WERI-Rb-1 (cell line): ENCODE results near the gene TGFB1I1.

Source experiments
- DNase-seq: peaks from one replicate; pipeline ENCODE4 v3.0.0-alpha.2; 2020
- H3K27ac ChIP-seq: fragments of 250-450 bp; sonication (Bioruptor Pico); 2 replicates; pipeline ENCODE4 v1.5.1; 2020; ENCODE audit warnings: mild to moderate bottlenecking, moderate library complexity
- H3K27me3 ChIP-seq: fragments of 250-450 bp; sonication (Bioruptor Pico); 2 replicates; pipeline ENCODE4 v1.5.1; 2021; ENCODE audit warnings: mild to moderate bottlenecking, low read depth, moderate library complexity; ENCODE audit not compliant: insufficient read depth, severe bottlenecking
- H3K36me3 ChIP-seq: fragments of 250-450 bp; sonication (Bioruptor Pico); 2 replicates; pipeline ENCODE4 v1.5.1; 2020; ENCODE audit warnings: mild to moderate bottlenecking, moderate library complexity
- H3K4me3 ChIP-seq: 2 replicates; pipeline ENCODE4 v1.5.1; 2011; ENCODE audit warnings: low read depth, mild to moderate bottlenecking, control low read depth, low read length
- H3K9me3 ChIP-seq: fragments of 250-450 bp; sonication (Bioruptor Pico); 2 replicates; pipeline ENCODE4 v1.5.1; 2021; ENCODE audit warnings: mild to moderate bottlenecking, moderate library complexity; ENCODE audit not compliant: severe bottlenecking
- TF ChIP-seq, protein P1 (sequence below): IDR thresholded peaks from 2 replicates; pipeline ENCODE4 v1.5.1; 2011; ENCODE audit warnings: low read depth, mild to moderate bottlenecking, control low read depth, inconsistent platforms, low read length

Gene TGFB1I1

DNA sequence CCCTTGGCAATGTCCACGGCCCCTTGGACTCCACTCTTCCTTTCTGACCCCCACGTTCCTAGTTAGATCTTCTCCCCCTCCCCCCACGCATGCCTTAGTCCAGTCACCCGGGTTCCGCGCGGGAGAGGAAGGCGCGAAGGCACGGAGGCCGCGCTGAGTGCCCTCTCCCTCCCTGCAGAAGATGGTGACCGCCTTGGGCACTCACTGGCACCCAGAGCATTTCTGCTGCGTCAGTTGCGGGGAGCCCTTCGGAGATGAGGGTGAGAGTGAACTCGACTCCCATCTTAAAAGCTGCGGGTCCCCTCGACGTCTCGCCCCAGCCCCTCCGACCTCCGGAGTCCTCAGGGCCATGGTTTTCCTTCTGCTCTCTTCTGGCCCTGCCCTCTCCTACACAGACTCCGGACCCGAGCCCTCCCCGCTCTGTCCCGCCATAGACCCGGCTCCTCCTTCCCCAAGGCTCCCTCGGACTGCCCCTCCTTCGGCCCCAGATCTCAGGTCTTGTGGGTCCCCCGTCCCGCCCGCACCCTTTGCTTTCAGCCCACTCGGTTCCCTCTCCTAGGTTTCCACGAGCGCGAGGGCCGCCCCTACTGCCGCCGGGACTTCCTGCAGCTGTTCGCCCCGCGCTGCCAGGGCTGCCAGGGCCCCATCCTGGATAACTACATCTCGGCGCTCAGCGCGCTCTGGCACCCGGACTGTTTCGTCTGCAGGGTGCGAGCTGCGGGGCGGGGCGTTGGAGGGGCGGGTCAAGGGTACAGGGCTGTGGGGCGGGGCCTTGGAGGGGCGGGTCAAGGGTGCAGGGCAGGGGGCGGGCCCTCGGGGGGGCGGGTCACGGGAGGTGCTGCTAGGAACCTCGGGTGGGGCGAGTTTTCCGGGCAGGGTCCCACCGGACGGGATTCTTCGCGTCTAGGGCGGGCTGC, 4.6 kb downstream of the TGFB1I1 start:
- Histone ChIP-seq H3K27ac (no peak overlapping the region), H3K27me3 (no peaks in the 10 kb centered on the region), H3K4me3 (no peak overlapping the region), H3K36me3 (peaks cover 3% of the 10 kb centered on the region; the same call in 1 of the 2 replicates), H3K9me3 (no peaks in the 10 kb centered on the region)
- DNase-seq: no peak
- TF ChIP-seq, protein P1, sequence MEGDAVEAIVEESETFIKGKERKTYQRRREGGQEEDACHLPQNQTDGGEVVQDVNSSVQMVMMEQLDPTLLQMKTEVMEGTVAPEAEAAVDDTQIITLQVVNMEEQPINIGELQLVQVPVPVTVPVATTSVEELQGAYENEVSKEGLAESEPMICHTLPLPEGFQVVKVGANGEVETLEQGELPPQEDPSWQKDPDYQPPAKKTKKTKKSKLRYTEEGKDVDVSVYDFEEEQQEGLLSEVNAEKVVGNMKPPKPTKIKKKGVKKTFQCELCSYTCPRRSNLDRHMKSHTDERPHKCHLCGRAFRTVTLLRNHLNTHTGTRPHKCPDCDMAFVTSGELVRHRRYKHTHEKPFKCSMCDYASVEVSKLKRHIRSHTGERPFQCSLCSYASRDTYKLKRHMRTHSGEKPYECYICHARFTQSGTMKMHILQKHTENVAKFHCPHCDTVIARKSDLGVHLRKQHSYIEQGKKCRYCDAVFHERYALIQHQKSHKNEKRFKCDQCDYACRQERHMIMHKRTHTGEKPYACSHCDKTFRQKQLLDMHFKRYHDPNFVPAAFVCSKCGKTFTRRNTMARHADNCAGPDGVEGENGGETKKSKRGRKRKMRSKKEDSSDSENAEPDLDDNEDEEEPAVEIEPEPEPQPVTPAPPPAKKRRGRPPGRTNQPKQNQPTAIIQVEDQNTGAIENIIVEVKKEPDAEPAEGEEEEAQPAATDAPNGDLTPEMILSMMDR: no peak

DNA sequence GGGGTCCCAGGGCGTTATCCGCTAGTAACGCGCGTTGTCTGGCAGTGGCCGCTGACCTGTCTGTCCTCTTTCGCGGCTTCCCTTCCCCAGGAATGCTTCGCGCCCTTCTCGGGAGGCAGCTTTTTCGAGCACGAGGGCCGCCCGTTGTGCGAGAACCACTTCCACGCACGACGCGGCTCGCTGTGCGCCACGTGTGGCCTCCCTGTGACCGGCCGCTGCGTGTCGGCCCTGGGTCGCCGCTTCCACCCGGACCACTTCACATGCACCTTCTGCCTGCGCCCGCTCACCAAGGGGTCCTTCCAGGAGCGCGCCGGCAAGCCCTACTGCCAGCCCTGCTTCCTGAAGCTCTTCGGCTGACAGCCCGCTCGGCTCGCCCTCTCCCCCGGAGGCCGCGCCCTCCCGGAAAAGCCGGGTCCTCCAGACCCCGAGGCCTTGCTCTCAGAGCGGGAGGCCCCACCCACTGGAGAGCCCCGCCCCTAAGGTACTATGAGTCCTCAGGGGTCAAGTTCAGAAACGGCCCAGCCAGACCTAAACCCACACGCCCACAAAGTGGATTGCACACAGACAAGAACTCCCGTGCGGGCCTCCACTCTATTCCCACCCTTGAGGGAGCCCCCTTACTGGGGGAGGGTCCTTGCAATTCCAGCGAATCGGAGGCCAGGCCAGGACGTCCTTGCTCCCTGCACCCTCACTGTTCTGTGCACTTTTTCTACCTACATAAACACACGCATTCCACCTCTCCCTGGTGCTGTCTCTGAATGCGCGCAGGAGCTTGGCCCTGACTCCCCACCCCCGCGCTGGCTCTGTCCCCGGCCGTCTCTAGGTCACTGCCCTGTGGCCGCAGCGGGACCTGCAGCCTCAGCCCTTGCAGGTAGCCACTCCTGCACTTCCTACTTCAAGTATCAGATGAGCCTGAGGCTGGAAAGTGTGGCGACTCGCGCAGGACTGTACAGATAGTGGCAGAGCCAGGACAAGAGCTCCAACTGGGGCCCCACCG, 5.6 kb downstream of the TGFB1I1 start:
- Histone ChIP-seq H3K9me3 (no peaks in the 10 kb centered on the region), H3K36me3 (peaks cover 3% of the 10 kb centered on the region; the same call in 1 of the 2 replicates), H3K4me3 (no peak overlapping the region), H3K27ac (no peak overlapping the region), H3K27me3 (no peaks in the 10 kb centered on the region)
- TF ChIP-seq, protein P1: no peak
- DNase-seq: peak; percentile 30

DNA sequence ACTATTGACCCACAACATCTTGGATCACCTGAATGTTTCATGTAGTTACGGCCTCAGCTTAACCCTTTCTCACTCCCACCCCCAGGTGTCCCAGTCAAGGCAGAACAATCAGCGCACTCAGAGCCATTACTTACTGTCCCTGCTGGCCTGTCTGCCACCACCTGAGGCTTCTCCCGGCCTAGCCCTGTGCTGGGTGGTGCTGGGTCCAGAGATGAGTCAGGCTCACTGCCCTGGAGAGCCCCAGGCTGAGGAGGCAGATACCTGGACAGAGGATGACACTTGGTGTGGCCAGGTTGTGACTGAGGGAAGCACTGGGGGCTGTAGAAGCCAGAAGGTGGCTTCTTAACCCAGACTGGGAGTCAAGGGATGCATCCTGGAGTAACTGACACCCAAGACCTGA, 7.0 kb downstream of the TGFB1I1 start:
- no peaks in the 10 kb centered on the region for H3K27me3 ChIP-seq
- TF ChIP-seq, protein P1: no peak
- no peaks in the 10 kb centered on the region for H3K9me3 ChIP-seq
- DNase-seq: no peak
- H3K36me3 ChIP-seq: peaks cover 3% of the 10 kb centered on the region; the same call in 1 of the 2 replicates
- no peak overlapping the region for H3K4me3 ChIP-seq
- H3K27ac ChIP-seq: no peak overlapping the region

DNA sequence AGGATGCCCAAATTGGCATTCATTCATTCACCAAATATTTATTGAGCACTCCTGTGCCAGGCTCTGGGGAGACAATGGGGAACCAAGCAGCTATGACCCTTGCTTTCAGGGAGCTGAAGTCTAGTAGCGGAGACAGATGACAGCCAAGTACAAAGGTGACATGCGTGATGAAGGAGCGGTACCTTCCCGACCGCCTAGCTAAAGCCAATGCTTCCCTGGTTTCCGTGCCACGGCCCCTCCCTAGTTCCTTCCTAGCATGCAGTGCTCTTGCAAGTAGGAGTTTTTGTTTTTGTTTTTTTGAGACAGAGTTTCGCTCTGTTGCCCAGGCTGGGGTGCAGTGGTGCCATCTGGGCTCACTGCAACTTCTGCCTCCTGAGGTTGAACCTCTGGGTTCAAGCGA, 7.8 kb downstream of the TGFB1I1 start:
- DNase-seq: no peak
- Histone ChIP-seq H3K9me3 (no peaks in the 10 kb centered on the region), H3K27me3 (no peaks in the 10 kb centered on the region), H3K36me3 (no peaks in the 10 kb centered on the region), H3K27ac (no peak overlapping the region), H3K4me3 (no peak overlapping the region)
- TF ChIP-seq, protein P1: no peak

DNA sequence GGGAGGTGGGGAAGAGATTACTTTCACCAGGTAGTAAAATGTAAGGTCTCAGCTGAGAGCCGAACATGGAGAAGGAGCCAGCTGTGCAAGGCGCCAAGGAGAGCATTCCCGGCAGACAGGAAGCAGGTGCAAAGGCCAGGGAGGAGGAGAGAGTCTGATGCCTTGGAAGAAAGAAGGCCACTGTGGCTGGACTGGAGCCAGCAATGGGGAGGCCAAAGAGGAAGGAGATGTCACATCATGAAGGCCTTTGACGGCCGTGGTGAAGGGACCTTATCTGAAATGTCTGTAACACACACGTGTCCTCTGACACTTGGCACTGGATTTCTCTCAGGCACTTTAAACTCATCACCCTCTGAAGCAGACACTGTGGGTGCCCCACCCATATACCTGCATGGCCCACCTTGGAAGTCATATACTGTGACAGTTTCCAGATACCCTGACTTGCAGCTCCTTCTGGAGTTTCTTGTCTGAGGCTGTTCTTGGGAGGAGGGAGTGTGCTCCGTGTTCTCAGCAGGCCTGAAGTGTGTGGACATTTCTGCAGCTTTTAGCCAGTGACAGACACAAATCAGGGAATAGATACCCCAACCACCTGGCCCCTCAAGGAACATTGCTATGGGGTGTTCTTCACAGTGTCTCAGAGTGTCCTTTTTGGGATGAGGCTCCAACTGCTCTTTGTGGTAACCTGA, 9.0 kb downstream of the TGFB1I1 start:
- Histone ChIP-seq H3K4me3 (no peak overlapping the region), H3K36me3 (no peaks in the 10 kb centered on the region), H3K27me3 (no peaks in the 10 kb centered on the region), H3K9me3 (no peaks in the 10 kb centered on the region), H3K27ac (no peak overlapping the region)
- DNase-seq: no peak
- TF ChIP-seq, protein P1: no peak
